Measurements from ENCODE around the gene MLLT11. TPM values are rescaled to one million over a fixed set of nuclear protein-coding genes. Genes with fewer than 3 reads are reported as not detected.

The MLLT11 gene
- total and polyA plus RNA-seq, 10 of the 15 experiments (the other 5 are each of a cell fraction or from before 2014, with no cell fraction given): 6.2 to 27.3 (median 9.2) TPM

DNA sequence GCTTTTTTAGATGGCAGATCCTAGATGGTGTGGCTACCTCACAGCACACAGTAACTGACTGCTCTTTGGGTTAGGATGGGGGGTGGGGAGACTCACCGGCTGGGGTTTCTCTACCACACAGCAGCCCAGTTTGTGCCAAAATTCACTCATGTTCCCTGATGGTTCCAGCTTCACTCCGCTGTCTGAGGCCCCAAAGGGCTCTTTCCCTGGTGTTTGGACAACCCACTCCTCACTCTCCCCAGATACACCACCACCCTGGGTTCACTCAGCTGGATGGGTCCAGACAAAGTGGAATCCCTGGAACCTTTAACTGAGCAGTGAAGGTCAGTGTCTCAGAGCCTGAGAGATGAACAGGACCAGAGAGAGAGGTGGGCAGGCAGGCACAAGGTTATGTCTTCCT, 4.6 kb upstream of the MLLT11 start:
- ChIA-PET SMC1A (ENCODE audit: uncharacterized antibody, unreplicated experiment) (interaction anchor here (1.2 to 1.4 kb wide), 3 partner anchors 8 to 44 kb away, joined by 4 to 5 read pairs (median 4); partner anchors contain the start of gene C1orf56), CTCF (interaction anchor here (1.0 to 4.1 kb wide), 4 partner anchors 12 to 102 kb away, joined by 4 to 12 read pairs (median 6); partner anchors contain the start of gene TNFAIP8L2), RAD21 (ENCODE audit: unreplicated experiment) (interaction anchor here (0.6 to 0.8 kb wide), 2 partner anchors 60 to 148 kb away, joined by 3 to 4 read pairs; no protein-coding TSS in a partner anchor), POLR2A (interaction anchor here (0.6 to 1.2 kb wide), 2 partner anchors 12 to 49 kb away, joined by 3 read pairs; partner anchors contain the start of gene MINDY1)
- Histone ChIP-seq H3K9ac (ENCODE audit: control insufficient read depth, insufficient read depth, low read length) (peak overlapping the region; percentile 28; the same call in 1 of the 2 replicates), H4K20me1 (ENCODE audit: control insufficient read depth, insufficient read depth) (peaks cover 3% of the 10 kb centered on the region; the same call in 1 of the 2 replicates), H3K79me2 (ENCODE audit: control insufficient read depth, insufficient read depth, low read length) (peaks cover 55% of the 10 kb centered on the region), H3K27me3 (replicated peaks in 1 of 2; ENCODE audit: control insufficient read depth in 2 of 2, insufficient read depth in 2 of 2, low read length in 1 of 2) (no peaks in the 10 kb centered on the region), H3K27ac (ENCODE audit: control insufficient read depth, insufficient read depth) (peak overlapping the region; percentile 97), H3K4me2 (ENCODE audit: control insufficient read depth, insufficient read depth) (peak overlapping the region; percentile 74), H2AFZ (ENCODE audit: control insufficient read depth, low read depth, low read length) (no peak overlapping the region), H3K36me3 (ENCODE audit: control insufficient read depth in 2 of 2, insufficient read depth in 2 of 2, low read length in 1 of 2) (peaks cover 14 to 42% of the 10 kb centered on the region in 2 experiments), H3K4me3 (peak overlapping the region; percentile 93), H3K9me3 (replicated peaks; ENCODE audit: control insufficient read depth, insufficient read depth, low read length) (no peaks in the 10 kb centered on the region), H3K4me1 (ENCODE audit: control insufficient read depth, insufficient read depth, low read length) (peaks cover 24% of the 10 kb centered on the region)
- intact Hi-C loops (cut with micrococcal nuclease; ENCODE audit: unreplicated experiment) (no loop called here), in situ Hi-C loops (cut with MboI) (no loop called here)
- WGBS (ENCODE audit: insufficient coverage, insufficient replicate concordance, low lambda C conversion rate, missing lambda C conversion rate): 50% methylated on average over 2 of the region's 2 CpGs
- no TSS peak for BruUV-seq (replicated peaks)
- ATAC-seq: no peak
- DNase-seq (ENCODE audit: low read depth, low spot score): no peak
- peak; percentile 21; the same call in 1 of the 2 replicates for TF ChIP-seq POLR2A (IDR thresholded peaks at IDR 0.05; ENCODE audit: low read depth, low read length)
- TF ChIP-seq POLR2AphosphoS5 (IDR thresholded peaks at IDR 0.05; ENCODE audit: low read length): 0 out of 2 replicates have a peak, but pooled peaks have one; percentile 27
- no peak for TF ChIP-seq MXI1 (IDR thresholded peaks at IDR 0.05; ENCODE audit: low read depth, low read length)
- no peak for TF ChIP-seq GATAD2B (conservative IDR thresholded peaks at IDR 0.05; ENCODE audit: low read depth)
- TF ChIP-seq TCF7 (IDR thresholded peaks at IDR 0.05; ENCODE audit: borderline replicate concordance): no peak
- TF ChIP-seq RFX5 (IDR thresholded peaks at IDR 0.05; ENCODE audit: low read depth, low read length): no peak
- TF ChIP-seq JUNB (IDR thresholded peaks at IDR 0.05): no peak
- no peak for FAIRE-seq

DNA sequence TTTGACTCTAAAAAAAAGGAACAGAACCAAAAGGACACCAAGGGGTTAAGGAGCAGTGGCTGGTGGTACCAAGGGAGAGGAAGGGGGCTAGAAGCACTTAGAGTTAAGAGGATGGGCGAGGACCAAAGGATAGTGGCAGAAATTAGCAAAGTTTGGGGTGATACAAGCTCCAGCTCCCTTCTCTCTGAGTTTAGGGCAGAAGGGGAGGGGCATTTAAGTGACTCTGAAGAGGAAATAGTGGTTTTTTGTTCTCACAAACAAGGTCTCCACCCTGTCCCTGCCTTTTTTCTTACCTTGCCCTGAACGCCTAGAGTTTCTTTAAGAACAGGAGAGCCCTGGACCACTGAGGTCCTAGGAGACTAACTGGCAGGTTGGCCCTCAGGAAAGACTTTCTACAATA, 4.0 kb upstream of the MLLT11 start:
- no TSS peak for BruUV-seq (replicated peaks)
- H3K4me1 ChIP-seq (ENCODE audit: control insufficient read depth, insufficient read depth, low read length): peaks cover 27% of the 10 kb centered on the region
- ChIA-PET SMC1A (ENCODE audit: uncharacterized antibody, unreplicated experiment) (interaction anchor here (1.3 kb wide), 1 partner anchor 8 kb away, joined by 5 read pairs; the partner anchor contains the start of gene C1orf56), RAD21 (ENCODE audit: unreplicated experiment) (interaction anchor here (0.6 kb wide), 1 partner anchor 148 kb away, joined by 4 read pairs; no protein-coding TSS in a partner anchor), CTCF (interaction anchor here (2.1 to 7.4 kb wide), 3 partner anchors 9 to 101 kb away, joined by 9 to 76 read pairs (median 12); partner anchors contain the start of genes C1orf56 and TNFAIP8L2), POLR2A (interaction anchor here (0.6 to 1.2 kb wide), 4 partner anchors 12 to 50 kb away, joined by 3 to 6 read pairs (median 4); partner anchors contain the start of gene MINDY1)
- H3K36me3 ChIP-seq (ENCODE audit: control insufficient read depth in 2 of 2, insufficient read depth in 2 of 2, low read length in 1 of 2): peaks cover 14 to 37% of the 10 kb centered on the region in 2 experiments
- intact Hi-C loops (cut with micrococcal nuclease; ENCODE audit: unreplicated experiment): no loop called here
- ATAC-seq (no peak), DNase-seq (ENCODE audit: low read depth, low spot score) (no peak), FAIRE-seq (no peak)
- WGBS (ENCODE audit: insufficient coverage, insufficient replicate concordance, low lambda C conversion rate, missing lambda C conversion rate): 18% methylated on average over 2 of the region's 2 CpGs
- in situ Hi-C loops (cut with MboI): no loop called here
- TF ChIP-seq RUNX3 (IDR thresholded peaks at IDR 0.05; ENCODE audit: low read length): 0 out of 2 replicates have a peak, but pooled peaks have one; percentile 25
- TF ChIP-seq ZBTB4 (CRISPR knock-in tag; IDR thresholded peaks at IDR 0.05): no peak
- 0 out of 2 replicates have a peak, but pooled peaks have one; percentile 2 for TF ChIP-seq PML (IDR thresholded peaks at IDR 0.05; ENCODE audit: low read length)
- peaks cover 55% of the 10 kb centered on the region for H3K79me2 ChIP-seq (ENCODE audit: control insufficient read depth, insufficient read depth, low read length)
- peak overlapping the region; percentile 93 for H3K4me3 ChIP-seq
- no peaks in the 10 kb centered on the region for H3K9me3 ChIP-seq (replicated peaks; ENCODE audit: control insufficient read depth, insufficient read depth, low read length)
- H3K27ac ChIP-seq (ENCODE audit: control insufficient read depth, insufficient read depth): peak overlapping the region; percentile 97
- no peaks in the 10 kb centered on the region for H3K27me3 ChIP-seq (replicated peaks in 1 of 2; ENCODE audit: control insufficient read depth in 2 of 2, insufficient read depth in 2 of 2, low read length in 1 of 2)
- peak overlapping the region; percentile 50 for H3K9ac ChIP-seq (ENCODE audit: control insufficient read depth, insufficient read depth, low read length)
- H2AFZ ChIP-seq (ENCODE audit: control insufficient read depth, low read depth, low read length): no peak overlapping the region
- H3K4me2 ChIP-seq (ENCODE audit: control insufficient read depth, insufficient read depth): peak overlapping the region; percentile 74
- H4K20me1 ChIP-seq (ENCODE audit: control insufficient read depth, insufficient read depth): peaks cover 3% of the 10 kb centered on the region; the same call in 1 of the 2 replicates

Data from GM12878 (cell line).